Suprapubic skin (tissue), 4 donors: Measurements from ENCODE around the gene BRIP1. TPM values are rescaled to one million over a fixed set of nuclear protein-coding genes. Genes with fewer than 3 reads are reported as not detected.
"Not testable (repeated sequence)": the region's sequence is repeated elsewhere in the genome, so short reads cannot be mapped to it uniquely, and the experiment has no call there.

Source experiments
- DNase-seq, 2 donors: peaks; one replicate each; pipeline ENCODE4 v3.0.0-alpha.2; 2019; ENCODE audit warnings: low spot score in 2 of 2
- H3K27ac ChIP-seq: fragments of 200-600 bp; sonication (generic); one replicate; pipeline ENCODE4 v1.5.1; 2019
- H3K27me3 ChIP-seq: fragments of 200-600 bp; sonication (generic); one replicate; pipeline ENCODE4 v1.5.1; 2019
- H3K36me3 ChIP-seq: fragments of 200-600 bp; sonication (generic); one replicate; pipeline ENCODE4 v1.5.1; 2019
- H3K4me1 ChIP-seq: fragments of 200-600 bp; sonication (generic); one replicate; pipeline ENCODE4 v1.5.1; 2019
- H3K4me3 ChIP-seq: fragments of 200-600 bp; sonication (generic); one replicate; pipeline ENCODE4 v1.5.1; 2019; ENCODE audit warnings: mild to moderate bottlenecking
- H3K9me3 ChIP-seq: fragments of 200-600 bp; sonication (generic); one replicate; pipeline ENCODE4 v1.5.1; 2019
- CTCF ChIP-seq, 2 donors: fragments of 200-600 bp in 1 of 2; fragments of 450-650 bp in 1 of 2; sonication (generic) in 1 of 2; IDR thresholded peaks; one replicate each; pipeline ENCODE4 v1.5.1; 2016 to 2019; ENCODE audit warnings: antibody characterized with exemption in 2 of 2, mild to moderate bottlenecking in 1 of 2, moderate library complexity in 1 of 2
- EP300 ChIP-seq: sonication (generic); formaldehyde crosslinking; IDR thresholded peaks from one replicate; pipeline ENCODE4 v1.6.1; 2017; ENCODE audit warnings: antibody characterized with exemption
- POLR2A ChIP-seq, 2 donors: fragments of 450-650 bp; IDR thresholded peaks; one replicate each; pipeline ENCODE4 v1.6.1; 2017; ENCODE audit warnings: antibody characterized with exemption in 2 of 2, mild to moderate bottlenecking in 2 of 2, moderate library complexity in 2 of 2
- POLR2AphosphoS5 ChIP-seq, 3 donors: sonication (generic); formaldehyde crosslinking; IDR thresholded peaks; one replicate each; pipeline ENCODE4 v1.6.1; 2017; ENCODE audit warnings: antibody characterized with exemption in 3 of 3
- WGBS: methylation state at CpG from one replicate; pipeline ENCODE4 v1.1.5; 2018; 5-methylcytosine and 5-hydroxymethylcytosine counted together
- total RNA-seq, 4 donors: library from RNA; depleted of rRNA; stranded (reverse); fragments of >200 nt; gene quantifications; one replicate each; pipeline ENCODE4 v1.1.0, GENCODE V29; 2016

BRIP1 gene
- total RNA-seq, 4 donors from 2014 or later = 0.60 to 5.1 (median 1.8) TPM

GRCh38 chr17:61684818-61685217 is 178.5 kb downstream of the BRIP1 start:
- H3K4me1 ChIP-seq = no peaks in the 10 kb centered on the region
- no peak for DNase-seq
- 96% methylated on average over 5 of the region's 5 CpGs for WGBS

GRCh38 chr17:61684172-61684571 is 179.2 kb downstream of the BRIP1 start:
- TF ChIP-seq CTCF (IDR thresholded peaks at IDR 0.05) (no peak), POLR2A (IDR thresholded peaks at IDR 0.05) (no peak), POLR2AphosphoS5 (IDR thresholded peaks at IDR 0.05) (no peak), EP300 (no peak)
- H3K4me3 ChIP-seq = no peak overlapping the region
- H3K36me3 ChIP-seq = no peaks in the 10 kb centered on the region
- DNase-seq = no peak
- H3K27ac ChIP-seq = no peak overlapping the region
- no peaks in the 10 kb centered on the region for H3K4me1 ChIP-seq
- 94% methylated on average over 1 of the region's 1 CpG for WGBS
- no peaks in the 10 kb centered on the region for H3K9me3 ChIP-seq
- H3K27me3 ChIP-seq = no peaks in the 10 kb centered on the region

More at GRCh38 chr17:61684818-61685217, 178.5 kb downstream of the BRIP1 start:
- TF ChIP-seq CTCF (IDR thresholded peaks at IDR 0.05) (no peak), EP300 (no peak), POLR2A (IDR thresholded peaks at IDR 0.05) (no peak), POLR2AphosphoS5 (IDR thresholded peaks at IDR 0.05) (no peak)
- H3K27ac ChIP-seq = no peak overlapping the region
- H3K27me3 ChIP-seq = no peaks in the 10 kb centered on the region
- H3K4me3 ChIP-seq = no peak overlapping the region
- no peaks in the 10 kb centered on the region for H3K9me3 ChIP-seq
- H3K36me3 ChIP-seq = no peaks in the 10 kb centered on the region

GRCh38 chr17:61683466-61683865 is 179.9 kb downstream of the BRIP1 start:
- TF ChIP-seq POLR2A (IDR thresholded peaks at IDR 0.05) (no peak), EP300 (no peak), CTCF (IDR thresholded peaks at IDR 0.05) (no peak), POLR2AphosphoS5 (IDR thresholded peaks at IDR 0.05) (no peak)
- no peak for DNase-seq
- no peaks in the 10 kb centered on the region for H3K4me1 ChIP-seq
- H3K9me3 ChIP-seq = no peaks in the 10 kb centered on the region
- no peak overlapping the region for H3K4me3 ChIP-seq
- no peaks in the 10 kb centered on the region for H3K27me3 ChIP-seq
- no peak overlapping the region for H3K27ac ChIP-seq
- WGBS = 100% methylated on average over 2 of the region's 2 CpGs
- H3K36me3 ChIP-seq = no peaks in the 10 kb centered on the region

GRCh38 chr17:61680921-61681320 is 182.4 kb downstream of the BRIP1 start:
- Histone ChIP-seq H3K4me3 (no peak overlapping the region), H3K27me3 (no peaks in the 10 kb centered on the region), H3K27ac (no peak overlapping the region), H3K4me1 (no peaks in the 10 kb centered on the region), H3K9me3 (no peaks in the 10 kb centered on the region), H3K36me3 (no peaks in the 10 kb centered on the region)
- no peak for TF ChIP-seq POLR2A (IDR thresholded peaks at IDR 0.05)
- no peak for TF ChIP-seq POLR2AphosphoS5 (IDR thresholded peaks at IDR 0.05)
- no peak for TF ChIP-seq EP300
- no peak for TF ChIP-seq CTCF (IDR thresholded peaks at IDR 0.05)
- no peak for DNase-seq
- 92% methylated on average over 10 of the region's 10 CpGs for WGBS

GRCh38 chr17:61678339-61678738 is 185.0 kb downstream of the BRIP1 start:
- WGBS = 74% methylated on average over 1 of the region's 1 CpG
- Histone ChIP-seq H3K4me3 (no peak overlapping the region), H3K27ac (no peak overlapping the region), H3K9me3 (no peaks in the 10 kb centered on the region), H3K36me3 (no peaks in the 10 kb centered on the region), H3K27me3 (no peaks in the 10 kb centered on the region), H3K4me1 (no peaks in the 10 kb centered on the region)
- TF ChIP-seq POLR2A (IDR thresholded peaks at IDR 0.05) (no peak), EP300 (no peak), POLR2AphosphoS5 (IDR thresholded peaks at IDR 0.05) (no peak), CTCF (IDR thresholded peaks at IDR 0.05) (no peak)
- no peak for DNase-seq

- not testable (repeated sequence) for H3K36me3 ChIP-seq, H3K9me3 ChIP-seq, H3K27me3 ChIP-seq, DNase-seq, H3K27ac ChIP-seq, H3K4me1 ChIP-seq, H3K4me3 ChIP-seq
- WGBS = 77% methylated on average over 7 of the region's 7 CpGs
These were observed 186.0 kb downstream of the BRIP1 start for GRCh38 chr17:61677150-61677811.

GRCh38 chr17:61676522-61676921 is 186.8 kb downstream of the BRIP1 start:
- not testable (repeated sequence) for DNase-seq, H3K36me3 ChIP-seq, H3K9me3 ChIP-seq, H3K4me1 ChIP-seq, H3K4me3 ChIP-seq, H3K27ac ChIP-seq, H3K27me3 ChIP-seq

GRCh38 chr17:61674609-61675008 is 188.7 kb downstream of the BRIP1 start:
- not testable (repeated sequence) for H3K4me3 ChIP-seq, DNase-seq, H3K4me1 ChIP-seq, H3K27me3 ChIP-seq, H3K9me3 ChIP-seq, H3K27ac ChIP-seq, H3K36me3 ChIP-seq
- WGBS = 89% methylated on average over 2 of the region's 2 CpGs
